Small intestine (tissue), 7 donors: ENCODE data around the gene PLEKHS1. TPM values are rescaled to one million over a fixed set of nuclear protein-coding genes. Genes with fewer than 3 reads are reported as not detected.
A peak's percentile ranks its signal among the peaks of the same experiment; 100 is the strongest.

Experiments used
- DNase-seq, 2 donors: peaks; one replicate each; pipeline versions ENCODE4 v3.0.0 to v3.0.0-alpha.2; 2013
- FAIRE-seq: peaks from 2 replicates; lab custom pipeline; 2012; peaks lifted over from hg19 to GRCh38; lab: Jason Lieb, UNC
- H3K27ac ChIP-seq, 3 donors: one replicate each; pipeline ENCODE4 v1.5.1; 2013; ENCODE audit warnings: low read length in 2 of 3, mild to moderate bottlenecking in 2 of 3, control low read depth in 1 of 3, inconsistent platforms in 1 of 3, low read depth in 1 of 3, moderate library complexity in 1 of 3
- H3K27me3 ChIP-seq, 3 donors: one replicate each; pipeline ENCODE4 v1.6.1; 2013; ENCODE audit warnings: low read length in 3 of 3, inconsistent platforms in 1 of 3; ENCODE audit not compliant: control insufficient read depth in 3 of 3, insufficient read depth in 3 of 3
- H3K36me3 ChIP-seq, 3 donors: one replicate each; pipeline ENCODE4 v1.6.1; 2013; ENCODE audit warnings: low read length in 3 of 3, inconsistent platforms in 1 of 3, low read depth in 1 of 3, mild to moderate bottlenecking in 1 of 3, moderate library complexity in 1 of 3; ENCODE audit not compliant: control insufficient read depth in 3 of 3, insufficient read depth in 2 of 3
- H3K4me1 ChIP-seq, 3 donors: one replicate each; pipeline ENCODE4 v1.6.1; 2013; ENCODE audit warnings: low read length in 2 of 3, inconsistent platforms in 1 of 3, low read depth in 1 of 3, mild to moderate bottlenecking in 1 of 3, moderate library complexity in 1 of 3; ENCODE audit not compliant: control insufficient read depth in 3 of 3, insufficient read depth in 2 of 3
- H3K4me3 ChIP-seq, 3 donors: one replicate each; pipeline ENCODE4 v1.5.1; 2013; ENCODE audit warnings: low read length in 3 of 3, control low read depth in 1 of 3, inconsistent platforms in 1 of 3, low read depth in 1 of 3, mild to moderate bottlenecking in 1 of 3, moderate library complexity in 1 of 3
- H3K9me3 ChIP-seq, 2 donors: one replicate each; pipeline ENCODE4 v1.6.1; 2013; ENCODE audit warnings: low read depth in 1 of 2, low read length in 1 of 2; ENCODE audit not compliant: control insufficient read depth in 2 of 2, insufficient read depth in 1 of 2
- WGBS, 3 donors: extraction: QIAGEN DNeasy Blood & Tissue Kit; methylation state at CpG; one replicate each; pipeline ENCODE4 v1.1.7; 2013; 5-methylcytosine and 5-hydroxymethylcytosine counted together
- polyA plus RNA-seq, 4 donors: library from polyadenylated mRNA; stranded (reverse) in 3 of 4; unstranded in 1 of 4; fragments of 200-250 nt in 3 of 4; fragments of 120-200 nt in 1 of 4; gene quantifications; one replicate each; pipeline versions ENCODE4 v1.2.1 to v1.2.3, GENCODE V29; 2013
- donor health status: healthy with polysubstance abuse.
- donor health status: control.
- donor health status: control.
- donor health status: Bipolar disorder and iron deficiency.
- donor health status: healthy.

PLEKHS1 gene
- polyA plus RNA-seq, 4 donors, result 23.1 to 60.0 (median 39.8) TPM

- Histone ChIP-seq H3K4me3 (no peak overlapping the region), H3K4me1 (peaks cover 0 to 3% (median 0%) of the 10 kb centered on the region in 3 donors), H3K27ac (no peak overlapping the region), H3K36me3 (peaks cover 10 to 12% (median 12%) of the 10 kb centered on the region in 3 donors), H3K9me3 (peaks cover 0 to 7% of the 10 kb centered on the region in 2 donors), H3K27me3 (no peaks in the 10 kb centered on the region)
- DNase-seq, result no peak
- FAIRE-seq, result no peak
- WGBS, 3 donors, result 78 to 93% (median 87%) methylated on average over 4 of the region's 4 CpGs
These were observed 17.8 kb upstream of the PLEKHS1 start for GRCh38 chr10:113733635-113734034.

- Histone ChIP-seq H3K36me3 (peaks cover 0 to under 1% (median 0%) of the 10 kb centered on the region in 3 donors), H3K27ac (no peak overlapping the region), H3K9me3 (no peaks in the 10 kb centered on the region), H3K4me1 (peaks cover 0 to 3% (median 0%) of the 10 kb centered on the region in 3 donors), H3K27me3 (no peaks in the 10 kb centered on the region), H3K4me3 (no peak overlapping the region)
- no peak for FAIRE-seq
- peak; percentile 76 to 78 for DNase-seq
- 4 to 23% (median 15%) methylated on average over 2 of the region's 2 CpGs for WGBS, 3 donors
These were observed 15.6 kb upstream of the PLEKHS1 start for GRCh38 chr10:113735913-113736312.

GRCh38 chr10:113736576-113736975 lies 14.9 kb upstream of the PLEKHS1 start:
- H3K9me3 ChIP-seq, result no peaks in the 10 kb centered on the region
- DNase-seq (peak in 1 of 2 donors; percentile 18), FAIRE-seq (no peak)
- no peaks in the 10 kb centered on the region for H3K27me3 ChIP-seq
- WGBS, 3 donors, result 45 to 66% (median 57%) methylated on average over 1 of the region's 1 CpG
- peaks cover 0 to 3% (median 0%) of the 10 kb centered on the region in 3 donors for H3K4me1 ChIP-seq
- H3K27ac ChIP-seq, result no peak overlapping the region
- H3K36me3 ChIP-seq, result no peaks in the 10 kb centered on the region
- H3K4me3 ChIP-seq, result no peak overlapping the region

- DNase-seq (no peak), FAIRE-seq (no peak)
- no peaks in the 10 kb centered on the region for H3K27me3 ChIP-seq
- 73 to 82% (median 74%) methylated on average over 4 of the region's 4 CpGs for WGBS, 3 donors
- H3K4me1 ChIP-seq, result peaks cover 0 to 3% (median 0%) of the 10 kb centered on the region in 3 donors
- no peak overlapping the region for H3K4me3 ChIP-seq
- no peaks in the 10 kb centered on the region for H3K9me3 ChIP-seq
- H3K27ac ChIP-seq, result no peak overlapping the region
- H3K36me3 ChIP-seq, result no peaks in the 10 kb centered on the region
These were observed 12.5 kb upstream of the PLEKHS1 start for GRCh38 chr10:113739031-113739430.

DNA sequence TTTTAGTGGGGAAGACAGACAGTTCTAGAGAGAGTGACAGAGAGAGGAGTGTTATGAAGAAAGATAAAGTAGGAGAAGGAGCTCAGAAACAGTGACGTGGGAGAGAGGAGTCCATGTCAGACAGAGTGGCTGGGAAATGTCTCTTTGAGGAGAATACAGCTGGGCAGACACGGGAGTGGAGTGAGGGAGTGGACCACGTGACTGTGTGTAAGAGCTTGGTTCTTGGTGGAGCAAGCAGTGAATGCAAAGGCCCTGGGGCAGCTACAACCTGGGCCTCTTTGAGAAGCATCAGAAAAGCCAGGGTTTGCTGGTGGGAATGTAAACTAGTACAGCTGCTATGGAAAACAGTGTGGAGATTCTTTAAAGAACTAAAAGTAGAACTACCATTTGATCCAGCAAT lies 11.9 kb upstream of the PLEKHS1 start:
- no peak for FAIRE-seq
- Histone ChIP-seq H3K27ac (no peak overlapping the region), H3K4me3 (no peak overlapping the region), H3K36me3 (no peaks in the 10 kb centered on the region), H3K9me3 (no peaks in the 10 kb centered on the region), H3K4me1 (peaks cover 0 to 3% (median 0%) of the 10 kb centered on the region in 3 donors), H3K27me3 (no peaks in the 10 kb centered on the region)
- DNase-seq, result no peak
- 75 to 79% (median 77%) methylated on average over 3 of the region's 3 CpGs for WGBS, 3 donors

GRCh38 chr10:113740850-113741249 lies 10.6 kb upstream of the PLEKHS1 start:
- DNase-seq (no peak), FAIRE-seq (no peak)
- H3K9me3 ChIP-seq, result no peaks in the 10 kb centered on the region
- no peaks in the 10 kb centered on the region for H3K27me3 ChIP-seq
- H3K36me3 ChIP-seq, result no peaks in the 10 kb centered on the region
- WGBS, 3 donors, result 92 to 93% (median 93%) methylated on average over 3 of the region's 3 CpGs
- no peak overlapping the region for H3K4me3 ChIP-seq
- H3K27ac ChIP-seq, result no peak overlapping the region
- peaks cover 0 to 7% (median 6%) of the 10 kb centered on the region in 3 donors for H3K4me1 ChIP-seq

- WGBS, 3 donors, result 83 to 91% (median 85%) methylated on average over 2 of the region's 2 CpGs
- Histone ChIP-seq H3K36me3 (no peaks in the 10 kb centered on the region), H3K4me3 (no peak overlapping the region), H3K9me3 (no peaks in the 10 kb centered on the region), H3K4me1 (peaks cover 0 to 17% (median 6%) of the 10 kb centered on the region in 3 donors), H3K27ac (no peak overlapping the region), H3K27me3 (no peaks in the 10 kb centered on the region)
- no peak for DNase-seq
- no peak for FAIRE-seq
These were observed 9.0 kb upstream of the PLEKHS1 start for GRCh38 chr10:113742466-113742865.

DNA sequence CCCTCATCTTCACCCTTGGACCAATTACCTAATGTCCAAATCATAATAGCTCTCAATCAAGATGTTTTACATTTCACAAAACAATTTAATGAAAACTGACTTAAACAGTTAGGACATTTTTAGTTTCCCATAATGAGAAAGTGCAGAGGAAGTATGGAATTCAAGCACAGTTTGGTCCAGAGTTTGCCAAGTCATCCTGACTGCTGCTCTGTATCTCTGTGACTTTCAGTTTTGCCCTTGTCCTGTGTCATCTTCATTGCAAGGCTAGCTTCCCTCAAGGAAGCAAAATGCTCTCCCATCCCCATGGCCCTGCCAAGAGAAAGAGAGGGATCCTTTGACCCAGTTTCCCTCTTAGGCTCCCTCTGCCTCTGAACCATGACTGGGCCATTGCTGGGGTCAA lies 7.9 kb upstream of the PLEKHS1 start:
- Histone ChIP-seq H3K4me1 (peaks cover 5 to 24% (median 10%) of the 10 kb centered on the region in 3 donors), H3K27me3 (no peaks in the 10 kb centered on the region), H3K27ac (no peak overlapping the region), H3K9me3 (no peaks in the 10 kb centered on the region), H3K4me3 (no peak overlapping the region), H3K36me3 (no peaks in the 10 kb centered on the region)
- no peak for FAIRE-seq
- no peak for DNase-seq

DNA sequence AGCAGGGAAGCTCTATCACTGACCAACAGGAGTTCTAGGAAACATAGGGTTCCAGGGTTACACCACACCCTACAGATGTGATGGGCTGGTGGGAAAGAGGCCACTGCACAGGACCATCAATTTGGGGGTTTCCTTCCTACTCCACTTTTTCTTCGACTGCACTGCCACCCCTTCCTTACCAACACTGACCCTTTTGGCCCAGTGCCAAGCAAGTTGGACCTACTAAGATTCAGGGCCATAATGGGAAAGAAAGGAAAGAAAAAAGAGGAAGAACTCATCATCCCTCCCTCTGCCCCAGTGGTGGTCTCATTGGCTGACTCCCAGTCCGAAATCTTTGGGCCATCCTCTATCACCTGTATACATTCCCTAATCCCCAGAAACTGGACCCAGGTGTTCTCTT lies 6.1 kb upstream of the PLEKHS1 start:
- no peak for FAIRE-seq
- Histone ChIP-seq H3K9me3 (no peaks in the 10 kb centered on the region), H3K27ac (peak overlapping the region in 2 of 3 donors; percentile 30 to 86), H3K36me3 (no peaks in the 10 kb centered on the region), H3K4me3 (no peak overlapping the region), H3K4me1 (peaks cover 8 to 25% (median 10%) of the 10 kb centered on the region in 3 donors), H3K27me3 (no peaks in the 10 kb centered on the region)
- WGBS, 3 donors, result 75 to 92% (median 89%) methylated on average over 2 of the region's 2 CpGs
- DNase-seq, result no peak
